ENCODE results near the gene NUDCD3. TPM values are rescaled to one million over a fixed set of nuclear protein-coding genes. Genes with fewer than 3 reads are reported as not detected.

The NUDCD3 gene
- total RNA-seq, 1 experiment from 2014 or later = 71.9 TPM

GRCh38 chr7:44329888-44330287 is 160.6 kb downstream of the NUDCD3 start:
- Histone ChIP-seq H3K9ac (ENCODE audit: extremely low read depth, insufficient read length, low read length) (no peak overlapping the region), H3K56ac (ENCODE audit: insufficient read length, low read depth, low read length) (no peak overlapping the region), H3K9me3 (ENCODE audit: control insufficient read depth, low read depth, low read length) (no peaks in the 10 kb centered on the region), H2AFZ (ENCODE audit: low read length) (no peak overlapping the region), H3K23me2 (ENCODE audit: insufficient read length, low read depth, low read length, poor library complexity, severe bottlenecking) (peaks cover 5% of the 10 kb centered on the region), H4K20me1 (ENCODE audit: control insufficient read depth, insufficient read depth, insufficient read length) (no peaks in the 10 kb centered on the region), H3K4me2 (ENCODE audit: insufficient read depth, insufficient read length, low read length) (no peak overlapping the region), H3K79me2 (ENCODE audit: insufficient read depth, low read length) (no peaks in the 10 kb centered on the region), H3K4ac (ENCODE audit: low read depth, low read length) (no peak overlapping the region), H4K91ac (ENCODE audit: insufficient read length, low read depth, low read length) (no peak overlapping the region), H4K5ac (ENCODE audit: insufficient read length, low read depth, low read length) (no peak overlapping the region), H3K79me1 (ENCODE audit: insufficient read depth, low read depth, low read length, poor library complexity, severe bottlenecking) (no peaks in the 10 kb centered on the region), H3K14ac (ENCODE audit: insufficient read depth, low read length) (no peak overlapping the region), H4K8ac (replicated peaks; ENCODE audit: insufficient read length, low read depth, low read length) (no peak overlapping the region), H3K27me3 (ENCODE audit: insufficient read depth, low read length) (peaks cover 16% of the 10 kb centered on the region; the same call in 1 of the 2 replicates), H2BK120ac (ENCODE audit: low read depth, low read length, poor library complexity, severe bottlenecking) (no peak overlapping the region), H2AK5ac (ENCODE audit: insufficient read length, low read length) (no peak overlapping the region), H2BK20ac (ENCODE audit: low read depth, low read length, poor library complexity, severe bottlenecking) (no peak overlapping the region), H3K18ac (ENCODE audit: insufficient read length, low read depth, low read length) (no peak overlapping the region), H2BK5ac (ENCODE audit: insufficient read length, low read length) (no peak overlapping the region), H3K23ac (ENCODE audit: insufficient read length, low read depth, low read length) (no peak overlapping the region), H2BK15ac (ENCODE audit: low read depth, low read length) (no peak overlapping the region), H3T11ph (ENCODE audit: low read length) (no peak overlapping the region), H3K4me1 (ENCODE audit: insufficient read depth, low read length) (no peaks in the 10 kb centered on the region), H3K27ac (ENCODE audit: insufficient read length, low read depth, low read length) (no peak overlapping the region), H2BK12ac (ENCODE audit: insufficient read length, low read depth, low read length) (no peak overlapping the region)
- no peak for TF ChIP-seq CTCF (conservative IDR thresholded peaks at IDR 0.05)
- no peak overlapping the region for H3K4me3 Mint-ChIP-seq
- WGBS (ENCODE audit: extremely low coverage, insufficient read length, low lambda C conversion rate) = no CpG with 5 or more reads among the region's 3 CpGs
- no peak overlapping the region for H3K27ac Mint-ChIP-seq
- no peak for DNase-seq
- peaks cover 44% of the 10 kb centered on the region for H3K27me3 Mint-ChIP-seq (ENCODE audit: low read depth)
- no peaks in the 10 kb centered on the region for H3K9me3 Mint-ChIP-seq
- no peaks in the 10 kb centered on the region for H3K36me3 Mint-ChIP-seq (ENCODE audit: insufficient read depth in 1 of 3, low read depth in 3 of 3)
- peaks cover 3 to 12% of the 10 kb centered on the region in 2 experiments for H3K4me1 Mint-ChIP-seq

Other genes starting within 250 kb of the NUDCD3 start
- gene CAMK2B, start 165.1 kb downstream of the NUDCD3 start, total RNA-seq (2021) = 0.17 and 0.24 TPM in 2 replicates
- gene NPC1L1, start 50.7 kb upstream of the NUDCD3 start, total RNA-seq (2021) = 0.07 and 0.11 TPM in 2 replicates
- 113 and 120 TPM in 2 replicates for gene DDX56, start 83.2 kb upstream of the NUDCD3 start, total RNA-seq (2021)
- 60.3 and 62.4 TPM in 2 replicates for gene TMED4, start 91.6 kb upstream of the NUDCD3 start, total RNA-seq (2021)
- 75.3 and 77.3 TPM in 2 replicates for gene OGDH, start 116.0 kb upstream of the NUDCD3 start, total RNA-seq (2021)

Measured in H9 (cell line).